Glomerular endothelial cell (primary cell): ENCODE data around the gene FRMD4B. TPM values are rescaled to one million over a fixed set of nuclear protein-coding genes. Genes with fewer than 3 reads are reported as not detected.

Source experiments
- DNase-seq: peaks from one replicate; pipeline ENCODE4 v3.0.0-alpha.2; 2011; ENCODE audit warnings: low read depth, low spot score; ENCODE audit errors: extremely low read depth
- total RNA-seq: library from RNA; depleted of rRNA; stranded (reverse); fragments of >200 nt; gene quantifications from 2 replicates; pipeline ENCODE4 v1.2.3, GENCODE V29; 2015

Gene FRMD4B
- total RNA-seq, 1 donor from 2014 or later = 87.6 TPM

DNA sequence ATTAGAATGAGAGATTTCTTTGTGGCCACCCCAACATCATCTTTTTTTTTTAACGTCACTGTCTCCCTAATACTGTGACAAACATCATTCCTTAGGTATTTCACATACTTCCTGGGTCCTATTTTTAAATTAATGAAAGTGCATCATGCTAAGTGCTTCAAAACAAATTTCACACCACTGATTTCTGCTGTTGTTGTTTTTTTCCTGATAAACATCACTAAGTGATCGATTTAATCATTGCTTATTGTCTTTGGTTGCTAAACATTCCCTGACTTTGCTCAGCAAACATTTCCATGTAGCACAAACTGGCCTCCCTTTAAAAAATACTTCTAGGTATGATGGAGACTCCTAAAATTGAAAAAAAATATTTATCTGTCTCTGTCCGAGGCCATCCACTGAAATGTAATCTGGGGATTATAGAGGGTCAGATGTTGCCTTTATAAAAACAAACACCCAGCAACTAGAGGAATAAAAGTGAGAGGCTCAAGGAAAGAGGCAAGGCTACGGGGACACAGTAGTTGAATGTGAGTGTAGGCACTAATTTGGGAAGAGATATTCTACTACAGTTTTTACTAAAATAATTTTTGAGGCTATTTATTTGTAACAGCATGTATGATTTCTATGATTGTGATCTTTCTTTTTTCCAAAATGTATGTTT is 243.0 kb downstream of the FRMD4B start:
- DNase-seq = no peak

DNA sequence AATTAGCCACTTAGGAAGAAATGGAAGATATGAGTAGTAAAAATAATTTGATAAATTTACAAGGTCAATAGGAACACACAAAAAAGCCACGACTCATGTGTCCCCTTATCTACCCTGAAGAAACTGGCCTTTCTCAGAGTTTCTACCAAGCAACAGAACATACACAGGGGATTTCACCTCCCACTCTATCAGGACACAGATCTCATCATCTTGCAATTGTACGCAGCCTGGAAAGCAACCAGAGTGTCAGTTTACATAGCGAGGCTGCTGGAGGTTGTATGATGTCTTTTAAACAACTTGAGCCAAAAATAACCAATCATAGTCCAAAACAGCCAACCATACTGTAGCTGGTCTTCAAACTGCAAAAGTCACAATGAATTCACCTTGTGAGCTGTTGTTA is 243.8 kb downstream of the FRMD4B start:
- no peak for DNase-seq

DNA sequence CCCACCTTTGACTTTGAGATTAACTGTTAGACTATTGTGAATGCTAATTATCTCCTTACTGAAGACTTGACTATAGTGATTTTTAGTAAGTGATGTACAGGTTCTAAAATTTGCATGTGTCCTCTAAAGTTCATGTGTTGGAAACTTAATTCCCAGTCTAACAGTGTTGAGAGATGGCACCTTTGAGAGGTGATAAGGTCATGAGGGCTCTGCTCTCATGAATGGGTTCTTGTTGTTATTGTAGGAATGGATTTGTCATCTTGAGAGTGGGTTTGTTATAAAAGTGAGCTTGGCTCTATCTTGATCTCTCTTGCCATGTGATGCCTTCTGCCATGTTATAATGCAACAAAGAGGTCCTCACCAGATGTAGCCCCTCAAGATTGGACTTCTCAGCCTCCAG is 244.6 kb downstream of the FRMD4B start:
- no peak for DNase-seq

GRCh38 chr3:69137412-69137811 is 248.5 kb downstream of the FRMD4B start:
- DNase-seq = no peak

DNA sequence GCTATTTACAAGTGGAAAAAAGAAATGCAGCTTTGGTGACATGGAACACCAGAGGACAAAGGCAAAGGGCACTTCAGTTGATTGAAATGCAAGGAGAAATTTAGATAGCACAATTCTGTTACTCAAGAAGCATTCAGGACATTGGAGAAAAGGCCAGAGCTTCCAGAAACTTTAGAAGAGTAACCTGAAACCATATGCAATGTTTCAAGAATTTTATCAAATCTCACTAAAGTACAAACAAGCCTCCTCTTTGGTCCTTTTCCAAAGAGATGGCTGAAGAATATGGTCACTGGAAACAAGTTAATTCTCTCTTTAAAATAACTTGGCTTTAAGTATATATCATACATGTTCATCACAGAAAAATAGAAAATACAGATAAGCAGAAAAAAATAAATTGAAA is 248.9 kb downstream of the FRMD4B start:
- DNase-seq = no peak

GRCh38 chr3:69130689-69131088 is 255.2 kb downstream of the FRMD4B start:
- DNase-seq = no peak

GRCh38 chr3:69129531-69129930 is 256.4 kb downstream of the FRMD4B start:
- no peak for DNase-seq

DNA sequence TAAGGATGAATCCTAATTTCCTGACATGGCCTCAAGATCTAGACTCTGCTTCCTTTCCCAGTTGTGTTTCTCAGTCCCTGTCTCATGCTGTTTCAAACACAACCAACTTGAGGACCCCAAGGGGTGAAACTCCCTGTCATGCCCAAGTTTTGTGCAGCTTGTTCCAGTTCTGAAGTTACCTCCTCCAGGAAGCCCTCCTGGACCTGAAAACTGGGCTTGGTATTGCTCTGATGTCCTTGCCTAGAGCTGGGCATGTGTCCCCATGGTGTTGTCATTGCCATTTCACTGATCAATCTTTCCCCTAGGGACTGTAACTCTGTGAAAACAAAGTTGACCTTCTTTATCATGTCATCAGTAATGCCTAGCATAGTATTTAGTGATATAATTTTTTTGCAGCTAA is 257.4 kb downstream of the FRMD4B start:
- DNase-seq = no peak

DNA sequence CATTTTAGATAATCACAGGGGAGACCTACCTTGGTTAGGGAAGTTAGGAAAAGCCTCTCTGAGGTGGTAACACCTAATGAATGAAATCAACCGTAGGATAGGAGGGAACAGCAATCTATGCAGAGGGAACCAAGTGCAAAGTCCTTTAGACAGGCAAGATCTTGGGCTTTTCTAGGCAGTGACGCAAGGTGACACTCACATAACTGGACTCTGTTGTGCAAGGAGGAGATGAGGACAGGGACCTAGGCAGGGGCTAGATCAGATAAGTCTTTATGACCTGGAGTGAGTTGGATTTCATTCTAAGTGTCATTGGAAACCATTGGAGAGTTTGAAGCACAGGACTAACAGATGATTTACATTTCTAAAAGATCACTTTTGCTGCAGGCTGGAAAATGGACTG is 258.9 kb downstream of the FRMD4B start:
- no peak for DNase-seq

DNA sequence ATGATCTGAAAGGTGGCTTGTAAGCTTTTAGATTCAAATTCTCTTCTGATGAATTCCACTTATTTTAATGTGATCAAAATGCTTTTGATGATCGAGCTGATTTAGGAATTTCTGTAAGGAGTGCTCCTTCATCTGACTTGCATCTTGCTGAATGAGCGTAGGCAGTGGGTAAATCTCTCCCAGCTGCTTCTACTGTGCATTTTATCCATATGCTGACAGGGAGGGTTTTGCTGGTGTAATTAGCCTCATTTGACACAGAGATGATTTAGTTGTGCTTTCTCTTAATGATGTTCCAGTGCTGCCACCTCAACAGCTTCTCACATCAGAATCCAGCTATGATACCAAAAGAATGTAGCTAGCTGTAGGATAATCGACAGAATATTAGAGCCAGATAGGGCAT is 259.7 kb downstream of the FRMD4B start:
- DNase-seq = no peak

DNA sequence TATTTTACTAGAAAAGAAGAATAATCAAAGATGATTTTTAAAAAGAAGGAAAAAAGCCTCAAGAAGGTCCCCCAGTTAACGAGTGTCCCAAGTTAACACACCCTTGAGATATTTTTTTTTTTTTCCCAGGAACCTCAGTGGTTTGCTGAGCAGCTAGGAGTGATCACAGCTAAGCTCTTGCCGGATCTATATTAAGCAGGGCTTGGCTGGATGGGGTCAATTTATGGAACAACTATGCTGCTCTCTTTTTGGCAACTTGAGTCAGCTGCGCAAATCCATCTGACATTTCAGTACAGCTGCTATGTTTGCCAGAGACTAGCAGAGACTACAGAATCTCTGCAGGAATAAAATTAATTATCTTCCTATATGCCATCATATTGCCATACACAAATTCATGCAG is 263.5 kb downstream of the FRMD4B start, which contains the start of gene LMOD3:
Gene LMOD3, minus strand, starts transcription at position 193 of the 400 bp plus-strand sequence. CDS start 209 bp downstream, outside the sequence.
- DNase-seq = no peak

- no peak for DNase-seq
These were observed 263.9 kb downstream of the FRMD4B start for GRCh38 chr3:69121950-69122349.

- DNase-seq = no peak
These were observed 264.4 kb downstream of the FRMD4B start for GRCh38 chr3:69121513-69121912.

DNA sequence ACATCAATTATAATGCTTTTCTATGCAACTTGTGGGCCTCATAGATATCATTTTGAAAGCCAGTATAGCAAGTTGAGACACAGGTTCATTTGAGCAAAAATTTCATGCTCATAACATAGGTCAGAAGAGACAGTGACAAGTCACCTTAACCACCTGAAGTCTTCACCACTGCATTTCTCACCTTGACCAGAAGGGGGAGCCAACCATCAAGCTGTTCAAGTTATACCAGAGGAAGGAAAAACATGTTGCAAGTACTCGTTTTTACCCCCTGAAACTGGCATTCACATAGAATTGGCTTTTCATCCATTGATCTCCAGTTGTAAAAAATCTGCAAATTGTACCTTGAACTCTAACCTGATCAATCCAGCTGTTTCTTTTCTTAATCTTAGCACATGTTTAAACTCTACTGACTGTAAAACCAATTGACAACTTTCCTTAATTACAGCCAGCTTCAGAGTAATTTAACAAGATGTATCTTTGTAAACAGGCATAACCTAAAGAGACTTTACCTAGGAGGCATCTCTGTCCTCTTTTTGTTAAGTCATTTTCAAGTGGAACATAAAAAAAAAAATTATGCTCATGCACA is 264.9 kb downstream of the FRMD4B start:
- peak; percentile 69 for DNase-seq
